Pancreas (tissue), 10 donors: ENCODE data around the gene TNFRSF12A. TPM values are rescaled to one million over a fixed set of nuclear protein-coding genes. Genes with fewer than 3 reads are reported as not detected.
A peak's percentile ranks its signal among the peaks of the same experiment; 100 is the strongest.

Source experiments
- ATAC-seq, 4 donors: fragments of 200-7000 bp; cut with Tn5 transposase; one replicate each; pipeline versions ENCODE4 v1.8.0 to v1.9.1; 2020; ENCODE audit warnings: mild to moderate bottlenecking in 4 of 4, moderate library complexity in 4 of 4
- DNase-seq, 6 donors: peaks; one replicate each; pipeline ENCODE4 v3.0.0-alpha.2; 2020
- FAIRE-seq: peaks from 2 replicates; lab custom pipeline; 2012; peaks lifted over from hg19 to GRCh38; lab: Jason Lieb, UNC
- H3K27ac ChIP-seq, 4 donors: fragments of 200-600 bp; sonication (generic); 1 replicate in 3 of 4; 2 replicates in 1 of 4; pipeline versions ENCODE4 v1.5.0 to v1.8.0; 2020
- H3K27me3 ChIP-seq, 4 donors: fragments of 200-600 bp; one replicate each; pipeline ENCODE4 v1.8.0; 2021
- H3K36me3 ChIP-seq, 3 donors: fragments of 200-600 bp; sonication (generic) in 1 of 3; one replicate each; pipeline versions ENCODE4 v1.5.0 to v1.8.0; 2020 to 2021
- H3K4me1 ChIP-seq, 3 donors: fragments of 200-600 bp; one replicate each; pipeline ENCODE4 v1.8.0; 2021
- H3K4me3 ChIP-seq, 4 donors: fragments of 200-600 bp; sonication (generic) in 2 of 4; one replicate each; pipeline versions ENCODE4 v1.5.0 to v1.8.0; 2020 to 2021
- H3K9me3 ChIP-seq, 4 donors: fragments of 200-600 bp; one replicate each; pipeline ENCODE4 v1.8.0; 2021
- CTCF ChIP-seq, 4 donors: fragments of 200-600 bp; sonication (generic) in 3 of 4; IDR thresholded peaks; one replicate each; pipeline versions ENCODE4 v1.5.0 to v1.8.0; 2021; ENCODE audit warnings: antibody characterized with exemption in 4 of 4
- WGBS, 2 donors: extraction: QIAGEN DNeasy Blood & Tissue Kit; methylation state at CpG; one replicate each; pipeline ENCODE4 v1.1.7; 2013; 5-methylcytosine and 5-hydroxymethylcytosine counted together
- intact Hi-C, 3 donors: fragments of 100-400 bp; cut with DNase I; formaldehyde crosslinking; loops; one replicate each; pipeline versions ENCODE4 v1.11.1 to v1.14.2; 2022
- polyA plus RNA-seq, 2 donors: library from polyadenylated mRNA; stranded (reverse); fragments of 200-250 nt; gene quantifications; one replicate each; pipeline ENCODE4 v1.2.3, GENCODE V29; 2013
- total RNA-seq, 6 donors: library from RNA; stranded (reverse); fragmentation: NEBNext Ultra II Directional in 4 of 6; extraction: Animal tissue kit (Norgen Biotek cat#: 25700) in 4 of 6; gene quantifications; one replicate each; pipeline versions ENCODE4 v1.2.1 to v1.2.4, GENCODE V29; 2021 to 2023
- donor health status: healthy with polysubstance abuse.
- donor health status: DM: no; HTN: no; CAD: no; lungs with moderate emphysema.
- donor health status: DM: no; HTN: no; CAD: no.
- donor health status: control.
- donor health status: control.
- donor health status: Bipolar disorder and iron deficiency.
- donor health status: DM: yes; HTN: yes; CAD: no.
- donor health status: DM: no; HTN: no; CAD: no.
- donor health status: DM: no; HTN: no; CAD: no.
- donor health status: DM: yes; HTN: yes; CAD: no.

Gene TNFRSF12A
- total and polyA plus RNA-seq, 8 donors: 26.8 to 185 (median 77.4) TPM

DNA sequence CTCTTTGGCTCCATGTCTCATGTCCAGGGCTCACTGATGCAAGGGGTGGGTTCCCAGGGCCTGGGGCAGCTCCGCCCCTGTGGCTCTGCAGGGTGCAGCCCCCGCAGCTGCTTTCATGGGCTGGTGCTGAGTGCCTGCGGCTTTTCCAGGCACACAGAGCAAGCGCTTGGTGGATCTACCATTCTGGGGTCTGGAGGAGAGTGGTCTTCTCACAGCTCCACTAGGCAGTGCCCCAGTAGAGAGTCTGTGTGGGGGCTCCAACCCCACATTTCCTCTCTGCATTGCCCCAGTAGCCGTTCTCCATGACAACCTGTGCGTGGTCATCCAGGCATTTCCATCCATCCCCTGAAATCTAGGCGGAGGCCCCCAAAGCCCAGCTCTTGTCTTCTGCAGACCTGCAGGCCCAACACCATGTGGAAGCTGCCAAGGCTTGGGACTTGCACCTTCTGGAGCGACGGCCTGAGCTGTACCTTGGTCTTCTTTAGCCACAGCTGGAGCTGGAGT lies 50.5 kb downstream of the TNFRSF12A start:
- Histone ChIP-seq H3K4me3 (no peak overlapping the region), H3K27ac (no peak overlapping the region), H3K9me3 (no peaks in the 10 kb centered on the region), H3K27me3 (no peaks in the 10 kb centered on the region), H3K4me1 (no peaks in the 10 kb centered on the region), H3K36me3 (no peaks in the 10 kb centered on the region)
- TF ChIP-seq CTCF (IDR thresholded peaks at IDR 0.05): no peak
- intact Hi-C loops: no loop called here
- FAIRE-seq (no peak), DNase-seq (peak in 1 of 6 donors; percentile 30), ATAC-seq (peak in 1 of 4 donors; percentile 1)
- 73 to 79% methylated on average over 9 of the region's 9 CpGs for WGBS, 2 donors

- Histone ChIP-seq H3K4me1 (no peaks in the 10 kb centered on the region), H3K9me3 (no peaks in the 10 kb centered on the region), H3K4me3 (no peak overlapping the region), H3K27me3 (no peaks in the 10 kb centered on the region), H3K27ac (no peak overlapping the region), H3K36me3 (no peaks in the 10 kb centered on the region)
- peak in 1 of 6 donors; percentile 7 for DNase-seq
- intact Hi-C loops: no loop called here
- 57 to 62% methylated on average over 7 of the region's 7 CpGs for WGBS, 2 donors
- no peak for TF ChIP-seq CTCF (IDR thresholded peaks at IDR 0.05)
- no peak for ATAC-seq
- FAIRE-seq: no peak
These were observed 51.5 kb downstream of the TNFRSF12A start for GRCh38 chr16:3071655-3072054.

Other genes with a start within 250 kb of the TNFRSF12A start
- 100 to 1,000 TPM in 2 of 6 donors, 10 to 100 TPM in 4; 69.9 to 107 (median 95.0) TPM for gene ELOB, start 243.1 kb upstream of the TNFRSF12A start, total RNA-seq
- 100 to 1,000 TPM; 157 to 318 TPM for gene ELOB, start 243.1 kb upstream of the TNFRSF12A start, polyA plus RNA-seq
- not detected for gene PRSS33, start 232.8 kb upstream of the TNFRSF12A start, total RNA-seq
- gene PRSS33, start 232.8 kb upstream of the TNFRSF12A start, polyA plus RNA-seq: under 1 TPM in 1 of 2 donors, not detected in 1; 0.05 TPM
- not detected for gene PRSS41, start 221.9 kb upstream of the TNFRSF12A start, total RNA-seq
- gene PRSS41, start 221.9 kb upstream of the TNFRSF12A start, polyA plus RNA-seq: not detected
- gene PRSS21, start 203.1 kb upstream of the TNFRSF12A start, total RNA-seq: 1 to 10 TPM in 4 of 6 donors, under 1 TPM in 1, not detected in 1; 0.60 to 3.2 (median 1.4) TPM
- gene PRSS21, start 203.1 kb upstream of the TNFRSF12A start, polyA plus RNA-seq: under 1 TPM; 0.59 to 0.99 TPM
- 1 to 10 TPM in 1 of 6 donors, under 1 TPM in 5; 0.43 to 1.5 (median 0.80) TPM for gene ZG16B, start 190.1 kb upstream of the TNFRSF12A start, total RNA-seq
- 1 to 10 TPM in 1 of 2 donors, under 1 TPM in 1; 0.65 to 1.7 TPM for gene ZG16B, start 190.1 kb upstream of the TNFRSF12A start, polyA plus RNA-seq
- gene PRSS22, start 162.2 kb upstream of the TNFRSF12A start, total RNA-seq: 10 to 100 TPM in 3 of 6 donors, 1 to 10 TPM in 3; 8.4 to 28.5 (median 13.1) TPM
- gene PRSS22, start 162.2 kb upstream of the TNFRSF12A start, polyA plus RNA-seq: 10 to 100 TPM; 48.7 to 59.5 TPM
- 10 to 100 TPM in 1 of 6 donors, 1 to 10 TPM in 5; 5.8 to 10.1 (median 7.7) TPM for gene FLYWCH2, start 137.2 kb upstream of the TNFRSF12A start, total RNA-seq
- 10 to 100 TPM; 18.2 to 26.1 TPM for gene FLYWCH2, start 137.2 kb upstream of the TNFRSF12A start, polyA plus RNA-seq
- 10 to 100 TPM; 11.5 to 18.6 (median 14.9) TPM for gene FLYWCH1, start 108.4 kb upstream of the TNFRSF12A start, total RNA-seq
- gene FLYWCH1, start 108.4 kb upstream of the TNFRSF12A start, polyA plus RNA-seq: 10 to 100 TPM; 31.5 to 40.4 TPM
- under 1 TPM in 3 of 6 donors, not detected in 3; 0.09 to 0.32 (median 0.16) TPM for gene KREMEN2, start 56.1 kb upstream of the TNFRSF12A start, total RNA-seq
- under 1 TPM; 0.07 to 0.27 TPM for gene KREMEN2, start 56.1 kb upstream of the TNFRSF12A start, polyA plus RNA-seq
- gene PAQR4, start 51.0 kb upstream of the TNFRSF12A start, total RNA-seq: 1 to 10 TPM; 5.3 to 9.1 (median 6.3) TPM
- 10 to 100 TPM in 1 of 2 donors, 1 to 10 TPM in 1; 6.6 to 12.5 TPM for gene PAQR4, start 51.0 kb upstream of the TNFRSF12A start, polyA plus RNA-seq
- 1 to 10 TPM in 3 of 6 donors, under 1 TPM in 3; 0.28 to 1.7 (median 1.1) TPM for gene PKMYT1, start 39.9 kb upstream of the TNFRSF12A start, total RNA-seq
- gene PKMYT1, start 39.9 kb upstream of the TNFRSF12A start, polyA plus RNA-seq: 1 to 10 TPM; 3.7 to 4.8 TPM
- gene CLDN9, start 7.4 kb upstream of the TNFRSF12A start, total RNA-seq: 1 to 10 TPM; 1.7 to 5.1 (median 2.4) TPM
- gene CLDN9, start 7.4 kb upstream of the TNFRSF12A start, polyA plus RNA-seq: 10 to 100 TPM; 10.5 to 12.1 TPM
- gene CLDN6, start 2.2 kb upstream of the TNFRSF12A start, total RNA-seq: 1 to 10 TPM in 2 of 6 donors, under 1 TPM in 4; 0.37 to 5.1 (median 0.73) TPM
- 1 to 10 TPM in 1 of 2 donors, under 1 TPM in 1; 0.12 to 3.2 TPM for gene CLDN6, start 2.2 kb upstream of the TNFRSF12A start, polyA plus RNA-seq
- 10 to 100 TPM; 10.5 to 24.1 (median 12.4) TPM for gene HCFC1R1, start 3.6 kb downstream of the TNFRSF12A start, total RNA-seq
- 100 to 1,000 TPM in 1 of 2 donors, 10 to 100 TPM in 1; 93.1 to 119 TPM for gene HCFC1R1, start 3.6 kb downstream of the TNFRSF12A start, polyA plus RNA-seq
- gene THOC6, start 3.7 kb downstream of the TNFRSF12A start, total RNA-seq: 10 to 100 TPM in 1 of 6 donors, 1 to 10 TPM in 5; 6.2 to 13.0 (median 7.7) TPM
- 10 to 100 TPM; 33.2 to 38.2 TPM for gene THOC6, start 3.7 kb downstream of the TNFRSF12A start, polyA plus RNA-seq
- gene BICDL2, start 16.6 kb downstream of the TNFRSF12A start, total RNA-seq: 100 to 1,000 TPM in 1 of 6 donors, 10 to 100 TPM in 5; 48.9 to 106 (median 64.3) TPM
- gene BICDL2, start 16.6 kb downstream of the TNFRSF12A start, polyA plus RNA-seq: 100 to 1,000 TPM; 126 to 325 TPM
- 1 to 10 TPM in 2 of 6 donors, under 1 TPM in 4; 0.28 to 1.6 (median 0.72) TPM for gene MMP25, start 26.2 kb downstream of the TNFRSF12A start, total RNA-seq
- 1 to 10 TPM; 1.4 to 1.6 TPM for gene MMP25, start 26.2 kb downstream of the TNFRSF12A start, polyA plus RNA-seq
- gene IL32, start 45.3 kb downstream of the TNFRSF12A start, total RNA-seq: 100 to 1,000 TPM; 151 to 928 (median 250) TPM
- gene IL32, start 45.3 kb downstream of the TNFRSF12A start, polyA plus RNA-seq: 100 to 1,000 TPM; 232 to 815 TPM
- under 1 TPM in 1 of 6 donors, not detected in 5; 0.35 TPM for gene ZSCAN10, start 78.9 kb downstream of the TNFRSF12A start, total RNA-seq
- gene ZSCAN10, start 78.9 kb downstream of the TNFRSF12A start, polyA plus RNA-seq: not detected
- gene ZNF205, start 92.2 kb downstream of the TNFRSF12A start, total RNA-seq: 1 to 10 TPM; 6.5 to 10.0 (median 8.0) TPM
- 10 to 100 TPM; 22.4 to 43.3 TPM for gene ZNF205, start 92.2 kb downstream of the TNFRSF12A start, polyA plus RNA-seq
- 1 to 10 TPM; 5.0 to 8.8 (median 6.7) TPM for gene ZNF213, start 114.7 kb downstream of the TNFRSF12A start, total RNA-seq
- 1 to 10 TPM; 5.8 to 7.5 TPM for gene ZNF213, start 114.7 kb downstream of the TNFRSF12A start, polyA plus RNA-seq
- gene OR1F1, start 167.8 kb downstream of the TNFRSF12A start, total RNA-seq: not detected
- not detected for gene OR1F1, start 167.8 kb downstream of the TNFRSF12A start, polyA plus RNA-seq
- 1 to 10 TPM; 1.5 to 3.7 (median 2.2) TPM for gene ZNF200, start 214.8 kb downstream of the TNFRSF12A start, total RNA-seq
- 1 to 10 TPM; 2.9 to 3.5 TPM for gene ZNF200, start 214.8 kb downstream of the TNFRSF12A start, polyA plus RNA-seq
- 1 to 10 TPM in 1 of 6 donors, under 1 TPM in 4, not detected in 1; 0.20 to 1.1 (median 0.78) TPM for gene MEFV, start 236.3 kb downstream of the TNFRSF12A start, total RNA-seq
- under 1 TPM; 0.05 to 0.23 TPM for gene MEFV, start 236.3 kb downstream of the TNFRSF12A start, polyA plus RNA-seq